ENCODE results near the gene ADAMTSL5. TPM values are rescaled to one million over a fixed set of nuclear protein-coding genes. Genes with fewer than 3 reads are reported as not detected.

ADAMTSL5 gene
- total RNA-seq, 2 donors from 2014 or later, result 22.2 to 36.2 TPM

DNA sequence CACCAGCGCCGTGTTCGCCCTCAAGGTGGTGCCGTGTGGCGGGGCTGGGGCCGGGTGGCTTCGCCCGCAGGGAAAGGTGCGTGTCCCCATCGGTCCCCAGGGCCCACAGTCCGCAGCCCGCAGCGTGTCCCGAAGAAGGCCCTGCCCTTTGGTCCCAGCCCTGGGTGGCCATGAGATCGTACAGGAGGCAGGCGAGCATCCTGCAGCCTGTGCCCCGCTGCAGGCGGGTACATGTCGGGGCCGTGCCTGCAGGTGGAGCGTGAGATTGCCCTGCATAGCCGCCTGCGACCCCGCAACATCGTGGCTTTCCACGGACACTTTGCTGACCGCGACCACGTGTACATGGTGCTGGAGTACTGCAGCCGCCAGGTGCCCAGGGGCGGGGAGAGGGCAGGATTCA lies 12.5 kb upstream of the ADAMTSL5 start:
- Histone ChIP-seq H3K4me1 (ENCODE audit: control insufficient read depth in 1 of 2, low read depth in 2 of 2) (peaks cover 0 to 6% of the 10 kb centered on the region in 2 donors), H3K9me3 (no peaks in the 10 kb centered on the region), H3K27ac (no peak overlapping the region), H3K36me3 (no peaks in the 10 kb centered on the region), H3K27me3 (replicated peaks; ENCODE audit: insufficient read depth) (no peaks in the 10 kb centered on the region), H3K4me3 (no peak overlapping the region)
- TF ChIP-seq, protein P1, sequence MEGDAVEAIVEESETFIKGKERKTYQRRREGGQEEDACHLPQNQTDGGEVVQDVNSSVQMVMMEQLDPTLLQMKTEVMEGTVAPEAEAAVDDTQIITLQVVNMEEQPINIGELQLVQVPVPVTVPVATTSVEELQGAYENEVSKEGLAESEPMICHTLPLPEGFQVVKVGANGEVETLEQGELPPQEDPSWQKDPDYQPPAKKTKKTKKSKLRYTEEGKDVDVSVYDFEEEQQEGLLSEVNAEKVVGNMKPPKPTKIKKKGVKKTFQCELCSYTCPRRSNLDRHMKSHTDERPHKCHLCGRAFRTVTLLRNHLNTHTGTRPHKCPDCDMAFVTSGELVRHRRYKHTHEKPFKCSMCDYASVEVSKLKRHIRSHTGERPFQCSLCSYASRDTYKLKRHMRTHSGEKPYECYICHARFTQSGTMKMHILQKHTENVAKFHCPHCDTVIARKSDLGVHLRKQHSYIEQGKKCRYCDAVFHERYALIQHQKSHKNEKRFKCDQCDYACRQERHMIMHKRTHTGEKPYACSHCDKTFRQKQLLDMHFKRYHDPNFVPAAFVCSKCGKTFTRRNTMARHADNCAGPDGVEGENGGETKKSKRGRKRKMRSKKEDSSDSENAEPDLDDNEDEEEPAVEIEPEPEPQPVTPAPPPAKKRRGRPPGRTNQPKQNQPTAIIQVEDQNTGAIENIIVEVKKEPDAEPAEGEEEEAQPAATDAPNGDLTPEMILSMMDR (IDR thresholded peaks at IDR 0.05), result no peak
- DNase-seq (ENCODE audit: low spot score) (no peak), ATAC-seq (ENCODE audit: insufficient number of reproducible peaks, low FRiP score, low read depth) (no peak)

DNA sequence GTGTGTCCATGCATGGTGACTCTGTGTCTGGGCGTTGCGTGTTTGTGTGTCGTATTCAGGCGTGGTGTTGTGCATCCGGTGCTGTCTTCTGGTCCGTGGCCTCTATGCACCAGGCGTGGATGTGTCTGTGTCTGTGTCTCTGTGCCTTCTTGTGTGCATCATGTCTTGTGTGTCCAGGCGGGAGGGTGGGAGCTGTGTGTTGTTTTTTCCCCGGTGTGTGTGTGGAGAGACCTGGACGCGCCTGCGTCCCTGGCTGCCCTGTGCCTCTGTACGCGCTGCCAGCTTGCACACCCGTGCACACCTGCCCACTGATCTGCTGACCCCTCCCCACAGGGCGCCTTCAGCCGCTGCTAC lies 12.1 kb upstream of the ADAMTSL5 start:
- Histone ChIP-seq H3K4me3 (no peak overlapping the region), H3K27ac (no peak overlapping the region), H3K36me3 (no peaks in the 10 kb centered on the region), H3K27me3 (replicated peaks; ENCODE audit: insufficient read depth) (no peaks in the 10 kb centered on the region), H3K4me1 (ENCODE audit: control insufficient read depth in 1 of 2, low read depth in 2 of 2) (peaks cover 0 to 6% of the 10 kb centered on the region in 2 donors), H3K9me3 (no peaks in the 10 kb centered on the region)
- TF ChIP-seq, protein P1 (IDR thresholded peaks at IDR 0.05), result no peak
- ATAC-seq (ENCODE audit: insufficient number of reproducible peaks, low FRiP score, low read depth), result no peak
- DNase-seq (ENCODE audit: low spot score), result no peak

DNA sequence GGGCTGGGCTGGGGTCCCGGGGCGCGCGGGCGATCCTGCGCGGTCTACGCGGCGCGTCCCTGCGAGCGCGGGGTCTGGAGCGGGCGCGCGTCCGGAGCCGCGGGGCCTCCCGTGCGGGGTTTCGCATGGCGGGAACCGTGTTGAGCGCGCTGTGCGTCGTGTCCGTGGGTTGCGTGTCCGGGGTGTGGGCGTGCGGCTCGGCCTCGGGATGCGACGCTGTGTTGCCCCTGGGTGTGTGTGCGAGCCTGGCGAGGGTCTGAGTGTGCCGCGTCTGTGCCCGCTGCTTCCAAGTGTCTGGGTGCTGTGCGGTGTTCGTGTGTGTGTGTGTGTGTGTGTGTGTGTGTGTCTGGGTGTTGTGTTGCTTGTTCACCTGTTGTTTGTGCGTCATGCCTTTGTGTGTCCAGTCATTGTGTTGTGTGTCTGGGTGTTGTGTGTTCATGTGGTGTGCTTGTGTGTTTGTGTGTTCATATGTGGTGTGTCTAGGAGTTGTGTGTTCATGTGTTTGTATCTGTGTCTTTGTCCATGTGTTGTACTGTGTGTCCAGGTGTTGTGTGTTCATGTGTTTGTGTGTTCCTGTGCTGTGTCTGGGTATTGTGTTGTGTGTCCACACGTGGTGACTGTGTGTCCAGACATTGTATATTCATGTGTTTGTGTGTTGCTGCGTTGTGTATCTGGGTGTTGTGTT lies 11.6 kb upstream of the ADAMTSL5 start:
- H3K4me1 ChIP-seq (ENCODE audit: control insufficient read depth in 1 of 2, low read depth in 2 of 2), result peaks cover 0 to 6% of the 10 kb centered on the region in 2 donors
- no peaks in the 10 kb centered on the region for H3K9me3 ChIP-seq
- DNase-seq (ENCODE audit: low spot score), result no peak
- H3K36me3 ChIP-seq, result no peaks in the 10 kb centered on the region
- no peaks in the 10 kb centered on the region for H3K27me3 ChIP-seq (replicated peaks; ENCODE audit: insufficient read depth)
- no peak overlapping the region for H3K27ac ChIP-seq
- TF ChIP-seq, protein P1 (IDR thresholded peaks at IDR 0.05), result no peak
- ATAC-seq (ENCODE audit: insufficient number of reproducible peaks, low FRiP score, low read depth), result no peak
- no peak overlapping the region for H3K4me3 ChIP-seq

DNA sequence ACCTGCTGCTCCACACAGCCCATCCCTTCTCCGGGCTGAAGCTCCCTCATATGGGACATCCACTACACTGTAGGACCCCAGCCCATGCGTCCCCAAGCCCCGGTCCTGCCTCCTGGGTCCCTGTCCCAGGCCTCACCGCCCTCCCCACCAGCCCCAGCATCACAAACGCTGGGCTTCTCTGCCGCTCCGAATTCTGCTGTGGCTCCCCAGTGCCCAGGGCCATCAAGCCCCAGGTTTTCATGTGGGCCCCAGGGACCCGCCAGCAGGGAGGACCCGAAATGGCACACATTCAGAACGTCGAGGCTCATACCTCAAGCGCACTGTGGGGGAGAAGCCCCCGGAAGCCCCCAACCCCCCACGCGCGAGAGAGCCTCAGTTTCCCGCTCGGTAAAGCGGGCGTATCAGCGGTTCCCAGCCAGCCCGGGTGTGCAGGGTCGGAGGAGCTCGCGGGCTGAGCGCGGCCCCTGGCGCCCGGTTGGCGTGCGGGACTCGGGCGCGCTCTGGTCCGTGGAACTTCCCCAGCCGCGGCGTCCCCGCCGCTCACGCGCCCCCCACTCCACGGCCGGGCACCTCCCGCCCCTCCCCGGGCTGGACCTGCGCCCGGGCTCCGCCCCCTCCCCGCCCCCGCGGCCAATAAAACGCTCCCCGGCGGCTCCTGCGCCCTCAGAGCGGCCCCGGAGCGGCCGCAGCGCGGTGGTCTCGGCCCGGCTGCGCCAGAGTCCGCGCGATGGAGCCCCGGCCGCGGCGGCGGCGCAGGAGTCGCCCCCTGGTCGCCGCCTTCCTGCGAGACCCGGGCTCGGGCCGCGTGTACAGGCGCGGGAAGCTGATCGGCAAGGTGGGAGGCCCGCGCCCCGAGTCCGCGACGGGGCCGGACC lies 10.8 kb upstream of the ADAMTSL5 start, which contains the start of gene PLK5:
TSS of gene PLK5 (plus strand) at position 666 of the 875 bp plus-strand sequence. CDS start 2,920 bp downstream, outside the sequence.
- TF ChIP-seq, protein P1 (IDR thresholded peaks at IDR 0.05), result no peak
- no peak within 1 kb of the TSS for H3K4me3 ChIP-seq
- H3K27me3 ChIP-seq (replicated peaks; ENCODE audit: insufficient read depth), result no peaks in the 10 kb centered on the region

DNA sequence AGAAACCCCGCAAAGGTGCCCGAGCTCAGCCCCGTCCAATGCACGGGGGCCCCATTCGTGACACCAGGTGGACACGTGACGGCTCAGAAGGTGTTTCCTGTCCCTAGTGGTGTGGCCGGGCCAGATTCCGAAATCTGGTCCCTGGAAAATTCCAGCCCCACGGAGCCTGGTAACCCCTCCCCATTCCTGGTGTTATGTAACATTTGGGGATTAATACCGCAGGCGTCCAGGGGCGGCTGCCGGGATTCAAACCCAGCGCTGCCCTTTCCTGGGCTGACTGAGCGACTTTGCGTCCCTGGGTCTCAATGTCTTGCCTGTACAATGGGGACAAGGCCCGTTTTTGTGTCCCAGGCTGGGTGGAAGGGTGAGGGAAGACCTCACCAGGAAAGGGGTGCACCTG lies 10.0 kb upstream of the ADAMTSL5 start:
- TF ChIP-seq, protein P1 (IDR thresholded peaks at IDR 0.05), result no peak
- Histone ChIP-seq H3K27me3 (replicated peaks; ENCODE audit: insufficient read depth) (no peaks in the 10 kb centered on the region), H3K27ac (no peak overlapping the region), H3K4me1 (ENCODE audit: control insufficient read depth in 1 of 2, low read depth in 2 of 2) (peaks cover 0 to 6% of the 10 kb centered on the region in 2 donors), H3K4me3 (no peak overlapping the region), H3K36me3 (no peaks in the 10 kb centered on the region), H3K9me3 (no peaks in the 10 kb centered on the region)
- no peak for DNase-seq (ENCODE audit: low spot score)
- no peak for ATAC-seq (ENCODE audit: insufficient number of reproducible peaks, low FRiP score, low read depth)

More for the DNA sequence above, 10.8 kb upstream of the ADAMTSL5 start, which contains the start of gene PLK5:
- no peaks in the 10 kb centered on the region for H3K36me3 ChIP-seq
- no peak for DNase-seq (ENCODE audit: low spot score)
- peaks cover 0 to 6% of the 10 kb centered on the region in 2 donors for H3K4me1 ChIP-seq (ENCODE audit: control insufficient read depth in 1 of 2, low read depth in 2 of 2)
- no peak within 1 kb of the TSS for H3K27ac ChIP-seq
- no peak for ATAC-seq (ENCODE audit: insufficient number of reproducible peaks, low FRiP score, low read depth)
- H3K9me3 ChIP-seq, result no peaks in the 10 kb centered on the region
